Activated CD4-positive, alpha-beta memory T cell treated with anti-CD3 and anti-CD28 coated beads, Interleukin-2, amount 10 ng/mL, durations not matched to agents 7 days and 5 days (primary cell): ENCODE results near the gene ZNF792. TPM values are rescaled to one million over a fixed set of nuclear protein-coding genes. Genes with fewer than 3 reads are reported as not detected.
"Not testable (repeated sequence)": the region's sequence is repeated elsewhere in the genome, so short reads cannot be mapped to it uniquely, and the experiment has no call there.

Experiments
- CTCF ChIA-PET: fragments of 350-600 bp; sonication (Branson Sonifier 250); formaldehyde crosslinking; loops from one replicate; lab custom pipeline; 2021; ENCODE audit warnings: antibody characterized with exemption, inconsistent platforms; lab: Charles Lee
- POLR2A ChIA-PET: fragments of 350-600 bp; sonication (Branson Sonifier 250); formaldehyde crosslinking; loops from one replicate; lab custom pipeline; 2021; ENCODE audit warnings: antibody characterized with exemption; lab: Charles Lee
- DNase-seq: peaks from one replicate; pipeline ENCODE4 v3.0.0-alpha.2; 2020
- H3K27ac Mint-ChIP-seq: one replicate; pipeline ENCODE4 v1.8.0; 2021; ENCODE audit warnings: mild to moderate bottlenecking, mixed read lengths
- H3K27me3 Mint-ChIP-seq: one replicate; pipeline ENCODE4 v1.8.0; 2021; ENCODE audit warnings: mixed read lengths
- H3K36me3 Mint-ChIP-seq: one replicate; pipeline ENCODE4 v1.8.0; 2021; ENCODE audit warnings: low read depth, mixed read lengths
- H3K4me1 Mint-ChIP-seq: one replicate; pipeline ENCODE4 v1.8.0; 2021; ENCODE audit warnings: mixed read lengths
- H3K4me3 Mint-ChIP-seq: one replicate; pipeline ENCODE4 v1.8.0; 2021; ENCODE audit warnings: mild to moderate bottlenecking, mixed read lengths
- H3K9me3 Mint-ChIP-seq: one replicate; pipeline ENCODE4 v1.8.0; 2021; ENCODE audit warnings: mixed read lengths
- total RNA-seq, 2 experiments: library from RNA; stranded (reverse); gene quantifications; one replicate each; pipeline ENCODE4 v1.2.3, GENCODE V29; 2021

The ZNF792 gene
- total RNA-seq, 2 experiments from 2014 or later = 18.3 to 18.9 TPM

- Mint-ChIP-seq H3K9me3 (peaks cover 5% of the 10 kb centered on the region), H3K4me3 (peak within 1 kb of the TSS; percentile 83), H3K27ac (peak within 1 kb of the TSS; percentile 26), H3K36me3 (peaks cover 18% of the 10 kb centered on the region), H3K4me1 (peaks cover 12% of the 10 kb centered on the region), H3K27me3 (no peaks in the 10 kb centered on the region)
- POLR2A ChIA-PET = interaction anchor here (1.0 to 1.7 kb wide), 3 partner anchors 12 to 249 kb away, joined by 3 to 7 read pairs (median 4); partner anchors contain the start of genes ZNF302 and ZNF792
- CTCF ChIA-PET = interaction anchor here (1.0 to 1.6 kb wide), 2 partner anchors 46 to 249 kb away, joined by 3 to 4 read pairs; partner anchors contain the start of gene ZNF302
- DNase-seq = peak; percentile 77
These were observed 37.2 kb downstream of the ZNF792 start, which contains the start of gene ZNF30 for GRCh38 chr19:34926685-34927375. Gene ZNF30, plus strand, starts transcription at chr19:34926903. Its CDS starts 3,045 bp downstream, at chr19:34929948.

GRCh38 chr19:34926361-34926684, 37.7 kb downstream of the ZNF792 start:
- CTCF ChIA-PET = interaction anchor here (1.6 kb wide), 1 partner anchor 249 kb away, joined by 4 read pairs; the partner anchor contains the start of gene ZNF302
- Mint-ChIP-seq H3K27ac (no peak overlapping the region), H3K36me3 (peaks cover 13% of the 10 kb centered on the region), H3K9me3 (peaks cover 5% of the 10 kb centered on the region), H3K4me3 (peak overlapping the region; percentile 83), H3K27me3 (no peaks in the 10 kb centered on the region), H3K4me1 (peaks cover 12% of the 10 kb centered on the region)
- DNase-seq = no peak
- POLR2A ChIA-PET = interaction anchor here (1.0 to 1.7 kb wide), 3 partner anchors 12 to 249 kb away, joined by 3 to 7 read pairs (median 4); partner anchors contain the start of genes ZNF302 and ZNF792

GRCh38 chr19:34925278-34925855, 38.7 kb downstream of the ZNF792 start:
- CTCF ChIA-PET = interaction anchor here (1.6 kb wide), 1 partner anchor 248 kb away, joined by 4 read pairs; the partner anchor contains the start of gene ZNF302
- Mint-ChIP-seq H3K27ac (no peak overlapping the region), H3K27me3 (no peaks in the 10 kb centered on the region), H3K4me1 (peaks cover 12% of the 10 kb centered on the region), H3K9me3 (peaks cover 9% of the 10 kb centered on the region), H3K36me3 (peaks cover 10% of the 10 kb centered on the region), H3K4me3 (no peak overlapping the region)
- no peak for DNase-seq
- POLR2A ChIA-PET = no interaction called here

- H3K9me3 Mint-ChIP-seq = peaks cover 24% of the 10 kb centered on the region
- H3K27ac Mint-ChIP-seq, POLR2A ChIA-PET, H3K36me3 Mint-ChIP-seq, CTCF ChIA-PET, H3K4me1 Mint-ChIP-seq, H3K4me3 Mint-ChIP-seq, DNase-seq, H3K27me3 Mint-ChIP-seq: not testable (repeated sequence)
These were observed 43.8 kb downstream of the ZNF792 start for GRCh38 chr19:34920090-34920786.

GRCh38 chr19:34918190-34918589, 45.8 kb downstream of the ZNF792 start:
- Mint-ChIP-seq H3K9me3 (peaks cover 26% of the 10 kb centered on the region), H3K27ac (no peak overlapping the region), H3K4me1 (no peaks in the 10 kb centered on the region), H3K4me3 (no peak overlapping the region), H3K27me3 (no peaks in the 10 kb centered on the region), H3K36me3 (no peaks in the 10 kb centered on the region)
- ChIA-PET POLR2A (no interaction called here), CTCF (no interaction called here)
- no peak for DNase-seq

- H3K9me3 Mint-ChIP-seq = peaks cover 26% of the 10 kb centered on the region
- H3K36me3 Mint-ChIP-seq, DNase-seq, POLR2A ChIA-PET, H3K27ac Mint-ChIP-seq, H3K4me1 Mint-ChIP-seq, H3K27me3 Mint-ChIP-seq, H3K4me3 Mint-ChIP-seq, CTCF ChIA-PET: not testable (repeated sequence)
These were observed 46.9 kb downstream of the ZNF792 start for GRCh38 chr19:34917144-34917543.

- Mint-ChIP-seq H3K27ac (no peak overlapping the region), H3K9me3 (peaks cover 12% of the 10 kb centered on the region), H3K4me1 (no peaks in the 10 kb centered on the region), H3K4me3 (no peak overlapping the region), H3K27me3 (peaks cover 15% of the 10 kb centered on the region), H3K36me3 (no peaks in the 10 kb centered on the region)
- ChIA-PET CTCF (no interaction called here), POLR2A (no interaction called here)
- no peak for DNase-seq
These were observed 53.3 kb downstream of the ZNF792 start for GRCh38 chr19:34910770-34911169.

Other genes with a start within 250 kb of the ZNF792 start
- gene ZNF181, start 230.0 kb downstream of the ZNF792 start, total RNA-seq = 1 to 10 TPM; 4.2 to 4.7 TPM
- 1 to 10 TPM; 4.1 to 4.9 TPM for gene ZNF599, start 191.0 kb downstream of the ZNF792 start, total RNA-seq
- gene ZNF30, start 37.3 kb downstream of the ZNF792 start, total RNA-seq = 1 to 10 TPM; 2.8 to 3.1 TPM
- gene GRAMD1A, start 36.1 kb upstream of the ZNF792 start, total RNA-seq = 100 to 1,000 TPM in 1 of 2 experiments, 10 to 100 TPM in 1; 98.2 to 106 TPM
- gene SCN1B, start 66.2 kb upstream of the ZNF792 start, total RNA-seq = under 1 TPM; 0.43 to 0.50 TPM
- gene HPN, start 77.5 kb upstream of the ZNF792 start, total RNA-seq = not detected
- gene FXYD3, start 151.6 kb upstream of the ZNF792 start, total RNA-seq = not detected
- gene LGI4, start 170.8 kb upstream of the ZNF792 start, total RNA-seq = under 1 TPM; 0.55 to 0.68 TPM
- gene FXYD1, start 174.6 kb upstream of the ZNF792 start, total RNA-seq = 1 to 10 TPM; 3.3 to 3.6 TPM
- gene FXYD7, start 179.0 kb upstream of the ZNF792 start, total RNA-seq = 1 to 10 TPM; 8.3 to 8.8 TPM
- 100 to 1,000 TPM; 588 to 589 TPM for gene FXYD5, start 190.5 kb upstream of the ZNF792 start, total RNA-seq